Neural progenitor cell (in vitro differentiated cells): ENCODE measurements around the gene FSTL4. TPM values are rescaled to one million over a fixed set of nuclear protein-coding genes. Genes with fewer than 3 reads are reported as not detected.
"Not testable (repeated sequence)": the region's sequence is repeated elsewhere in the genome, so short reads cannot be mapped to it uniquely, and the experiment has no call there.

ENCODE experiments used
- DNase-seq: peaks from one replicate; pipeline ENCODE4 v3.0.0-alpha.2; 2016; ENCODE audit warnings: low spot score
- H2AFZ ChIP-seq: fragments of 200-600 bp; sonication (generic); replicated peaks from 2 replicates; pipeline ENCODE4 v1.6.1; 2016; ENCODE audit warnings: antibody characterized with exemption
- H3F3A ChIP-seq: fragments of 200-600 bp; sonication (generic); 2 replicates; pipeline ENCODE4 v1.6.1; 2016; ENCODE audit warnings: antibody characterized with exemption, low read depth
- H3K27ac ChIP-seq: fragments of 200-600 bp; sonication (generic); 2 replicates; pipeline ENCODE4 v1.5.1; 2016; ENCODE audit warnings: mild to moderate bottlenecking
- H3K27me3 ChIP-seq: fragments of 200-600 bp; sonication (generic); 2 replicates; pipeline ENCODE4 v1.6.1; 2016; ENCODE audit warnings: mild to moderate bottlenecking, moderate library complexity
- H3K36me3 ChIP-seq: fragments of 200-600 bp; sonication (generic); 2 replicates; pipeline ENCODE4 v1.5.1; 2016
- H3K4me1 ChIP-seq: fragments of 200-600 bp; sonication (generic); 2 replicates; pipeline ENCODE4 v1.6.1; 2016; ENCODE audit warnings: mixed run types
- H3K4me2 ChIP-seq: fragments of 200-600 bp; sonication (generic); 2 replicates; pipeline ENCODE4 v1.6.1; 2016
- H3K4me3 ChIP-seq: fragments of 200-600 bp; sonication (generic); 2 replicates; pipeline ENCODE4 v1.5.1; 2016
- H3K79me2 ChIP-seq: fragments of 200-600 bp; sonication (generic); 2 replicates; pipeline ENCODE4 v1.6.1; 2016; ENCODE audit warnings: low read depth
- H3K9ac ChIP-seq: fragments of 200-600 bp; sonication (generic); 2 replicates; pipeline ENCODE4 v1.6.1; 2016
- H3K9me3 ChIP-seq: fragments of 200-600 bp; sonication (generic); 2 replicates; pipeline ENCODE4 v1.5.1; 2016; ENCODE audit warnings: low read depth
- H4K20me1 ChIP-seq: fragments of 200-600 bp; sonication (generic); 2 replicates; pipeline ENCODE4 v1.6.1; 2016; ENCODE audit warnings: low read depth
- H3K27ac Mint-ChIP-seq: 3 replicates; pipeline ENCODE4 v1.8.0; 2021; ENCODE audit warnings: mixed read lengths
- H3K27me3 Mint-ChIP-seq: 2 replicates; pipeline ENCODE4 v1.8.0; 2022; ENCODE audit warnings: low read depth, mild to moderate bottlenecking, inconsistent platforms, moderate library complexity, mixed read lengths; ENCODE audit not compliant: insufficient read depth
- H3K36me3 Mint-ChIP-seq: 3 replicates; pipeline ENCODE4 v1.8.0; 2021; ENCODE audit warnings: mixed read lengths
- H3K4me1 Mint-ChIP-seq: 3 replicates; pipeline ENCODE4 v1.8.0; 2021; ENCODE audit warnings: mixed read lengths
- H3K4me3 Mint-ChIP-seq: 3 replicates; pipeline ENCODE4 v1.8.0; 2021; ENCODE audit warnings: mild to moderate bottlenecking, moderate library complexity, mixed read lengths
- H3K9me3 Mint-ChIP-seq: 3 replicates; pipeline ENCODE4 v1.8.0; 2020; ENCODE audit warnings: mixed read lengths
- EZH2 ChIP-seq: fragments of 200-600 bp; sonication (generic); IDR thresholded peaks from 2 replicates; pipeline ENCODE4 v1.6.1; 2017; ENCODE audit warnings: antibody characterized with exemption, mild to moderate bottlenecking, moderate library complexity
- EZH2phosphoT487 ChIP-seq: fragments of 200-600 bp; sonication (generic); IDR thresholded peaks from 2 replicates; pipeline ENCODE4 v1.6.1; 2017; ENCODE audit warnings: antibody characterized with exemption
- total RNA-seq: library from RNA; depleted of rRNA; stranded (reverse); fragments of >200 nt; gene quantifications from 2 replicates; pipeline ENCODE4 v1.2.3, GENCODE V29; 2015; ENCODE audit warnings: low replicate concordance
- TF ChIP-seq, protein P1 (sequence below): fragments of 200-600 bp; sonication (generic); IDR thresholded peaks from 2 replicates; pipeline ENCODE4 v1.5.1; 2017; ENCODE audit warnings: antibody characterized with exemption, mild to moderate bottlenecking

FSTL4 gene
- total RNA-seq, 1 donor from 2014 or later: 0.95 TPM

DNA sequence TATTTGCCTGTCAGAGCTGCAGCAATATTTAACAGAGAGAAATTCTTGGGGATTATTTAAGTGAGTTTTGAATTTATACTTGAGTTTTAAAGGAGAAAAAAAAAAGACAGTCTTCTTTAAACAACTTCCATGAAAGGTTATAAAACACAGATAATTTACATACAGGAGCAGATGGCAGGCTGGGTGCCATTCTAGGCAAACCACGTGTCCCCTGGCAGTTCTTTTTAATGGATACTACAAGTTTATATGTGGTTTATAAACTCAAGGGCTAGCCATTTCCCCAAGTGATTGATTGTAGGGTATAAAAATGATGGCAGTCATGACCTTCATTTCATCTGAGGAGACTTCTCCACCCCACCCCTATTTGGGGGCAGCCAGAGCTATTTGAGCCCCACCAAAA lies 166.6 kb downstream of the FSTL4 start:
- Histone ChIP-seq H3K4me3 (no peak overlapping the region), H3K9me3 (no peaks in the 10 kb centered on the region), H3K27me3 (no peaks in the 10 kb centered on the region), H2AFZ (no peak overlapping the region), H3K36me3 (no peaks in the 10 kb centered on the region), H4K20me1 (no peaks in the 10 kb centered on the region), H3K9ac (no peak overlapping the region), H3K4me1 (no peaks in the 10 kb centered on the region), H3F3A (no peaks in the 10 kb centered on the region), H3K79me2 (no peaks in the 10 kb centered on the region), H3K4me2 (no peak overlapping the region), H3K27ac (no peak overlapping the region)
- no peaks in the 10 kb centered on the region for H3K36me3 Mint-ChIP-seq
- DNase-seq: no peak
- peaks cover 3% of the 10 kb centered on the region for H3K4me1 Mint-ChIP-seq
- no peak overlapping the region for H3K27ac Mint-ChIP-seq
- TF ChIP-seq EZH2phosphoT487: no peak
- TF ChIP-seq, protein P1, sequence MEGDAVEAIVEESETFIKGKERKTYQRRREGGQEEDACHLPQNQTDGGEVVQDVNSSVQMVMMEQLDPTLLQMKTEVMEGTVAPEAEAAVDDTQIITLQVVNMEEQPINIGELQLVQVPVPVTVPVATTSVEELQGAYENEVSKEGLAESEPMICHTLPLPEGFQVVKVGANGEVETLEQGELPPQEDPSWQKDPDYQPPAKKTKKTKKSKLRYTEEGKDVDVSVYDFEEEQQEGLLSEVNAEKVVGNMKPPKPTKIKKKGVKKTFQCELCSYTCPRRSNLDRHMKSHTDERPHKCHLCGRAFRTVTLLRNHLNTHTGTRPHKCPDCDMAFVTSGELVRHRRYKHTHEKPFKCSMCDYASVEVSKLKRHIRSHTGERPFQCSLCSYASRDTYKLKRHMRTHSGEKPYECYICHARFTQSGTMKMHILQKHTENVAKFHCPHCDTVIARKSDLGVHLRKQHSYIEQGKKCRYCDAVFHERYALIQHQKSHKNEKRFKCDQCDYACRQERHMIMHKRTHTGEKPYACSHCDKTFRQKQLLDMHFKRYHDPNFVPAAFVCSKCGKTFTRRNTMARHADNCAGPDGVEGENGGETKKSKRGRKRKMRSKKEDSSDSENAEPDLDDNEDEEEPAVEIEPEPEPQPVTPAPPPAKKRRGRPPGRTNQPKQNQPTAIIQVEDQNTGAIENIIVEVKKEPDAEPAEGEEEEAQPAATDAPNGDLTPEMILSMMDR: no peak
- no peak for TF ChIP-seq EZH2
- H3K27me3 Mint-ChIP-seq: no peaks in the 10 kb centered on the region
- no peaks in the 10 kb centered on the region for H3K9me3 Mint-ChIP-seq
- no peak overlapping the region for H3K4me3 Mint-ChIP-seq

DNA sequence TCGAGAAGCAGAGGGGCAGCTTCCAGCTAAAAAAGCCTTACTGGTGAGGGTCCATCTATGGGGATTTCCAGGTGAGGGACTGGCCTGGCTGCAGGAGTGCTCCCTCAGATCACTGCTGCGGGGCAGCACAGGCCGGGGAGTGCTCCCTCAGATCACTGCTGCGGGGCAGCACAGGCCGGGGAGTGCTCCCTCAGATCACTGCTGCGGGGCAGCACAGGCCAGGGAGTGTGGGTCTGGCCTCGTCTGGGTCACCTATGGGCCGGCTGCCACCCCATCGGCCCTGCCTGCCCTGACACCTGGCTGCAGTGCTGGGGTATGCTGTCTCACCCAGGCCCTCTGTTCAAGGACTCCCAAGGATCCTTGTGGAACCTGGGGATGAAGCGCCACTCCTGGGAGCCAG lies 167.1 kb downstream of the FSTL4 start:
- H3K9me3 Mint-ChIP-seq, H3K36me3 Mint-ChIP-seq, H3K27me3 ChIP-seq, H3K79me2 ChIP-seq, H3K36me3 ChIP-seq, H3K4me1 ChIP-seq, H4K20me1 ChIP-seq, H3K4me3 Mint-ChIP-seq, H3K4me3 ChIP-seq, H3K4me1 Mint-ChIP-seq, H3F3A ChIP-seq, H3K4me2 ChIP-seq, H3K9me3 ChIP-seq, H3K9ac ChIP-seq, DNase-seq, H3K27me3 Mint-ChIP-seq, H3K27ac Mint-ChIP-seq, H2AFZ ChIP-seq, H3K27ac ChIP-seq: not testable (repeated sequence)

DNA sequence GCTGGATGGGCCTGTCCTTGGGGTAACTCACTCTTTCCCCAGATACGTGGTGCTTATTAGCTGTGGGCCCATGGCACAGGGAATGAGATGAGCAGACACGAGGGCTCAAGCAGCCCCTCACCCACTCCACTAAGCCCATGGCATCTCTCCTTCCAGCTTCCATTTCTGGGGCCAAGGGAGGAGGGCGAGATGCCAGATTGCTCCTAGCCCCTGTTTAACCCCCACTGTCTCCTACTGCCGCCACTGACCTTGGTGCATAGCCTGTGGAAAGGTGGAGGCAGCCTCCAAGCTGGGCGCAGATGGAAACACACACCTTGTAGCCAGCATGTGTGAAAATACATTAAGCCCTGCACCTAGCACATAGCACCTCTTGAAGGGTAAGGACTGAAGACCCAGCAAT lies 167.6 kb downstream of the FSTL4 start:
- no peak for DNase-seq
- Mint-ChIP-seq H3K27ac (no peak overlapping the region), H3K9me3 (no peaks in the 10 kb centered on the region), H3K4me1 (peaks cover 7% of the 10 kb centered on the region), H3K36me3 (no peaks in the 10 kb centered on the region), H3K27me3 (no peaks in the 10 kb centered on the region), H3K4me3 (no peak overlapping the region)
- H3K4me2 ChIP-seq: no peak overlapping the region
- H3K27me3 ChIP-seq: no peaks in the 10 kb centered on the region
- H4K20me1 ChIP-seq: no peaks in the 10 kb centered on the region
- TF ChIP-seq EZH2 (no peak), EZH2phosphoT487 (no peak)
- TF ChIP-seq, protein P1: no peak
- H3K9me3 ChIP-seq: no peaks in the 10 kb centered on the region
- H3K27ac ChIP-seq: no peak overlapping the region
- H2AFZ ChIP-seq: no peak overlapping the region
- H3K79me2 ChIP-seq: no peaks in the 10 kb centered on the region
- H3K36me3 ChIP-seq: no peaks in the 10 kb centered on the region
- H3K4me1 ChIP-seq: no peaks in the 10 kb centered on the region
- no peak overlapping the region for H3K9ac ChIP-seq
- H3F3A ChIP-seq: no peaks in the 10 kb centered on the region
- H3K4me3 ChIP-seq: no peak overlapping the region

DNA sequence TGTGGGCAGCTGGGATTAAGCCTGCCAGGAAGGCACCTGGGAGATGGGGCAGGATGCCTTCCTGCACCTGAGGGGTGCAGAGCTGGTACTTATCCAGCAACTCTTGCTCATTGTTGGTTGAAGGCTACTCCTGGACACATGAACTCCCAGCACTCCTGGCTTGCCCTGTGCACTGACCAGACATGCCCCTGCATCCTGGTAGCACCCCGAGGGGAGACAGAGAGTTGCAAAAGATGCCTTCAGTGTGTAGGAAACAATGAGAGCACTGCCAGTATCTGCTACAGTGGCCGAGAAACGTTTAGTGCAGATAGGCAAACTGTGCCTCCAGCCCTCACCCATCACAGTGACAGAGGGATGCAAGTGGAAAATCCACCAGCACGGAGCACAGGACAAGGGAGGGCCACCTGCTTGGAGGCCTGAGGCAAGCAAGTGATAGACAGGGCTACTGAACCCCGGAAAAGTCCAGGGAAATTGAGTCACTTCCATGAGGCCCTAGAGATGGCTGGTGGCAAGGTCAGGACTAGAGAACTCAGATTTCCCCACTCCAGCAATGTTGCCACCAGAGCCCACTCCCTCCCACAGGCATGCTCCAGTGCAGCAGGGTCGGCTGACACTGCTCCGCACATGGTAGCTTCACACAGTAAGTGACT lies 171.1 kb downstream of the FSTL4 start:
- H3K4me2 ChIP-seq: no peak overlapping the region
- no peaks in the 10 kb centered on the region for H3K27me3 ChIP-seq
- peaks cover 3% of the 10 kb centered on the region for H3K4me1 ChIP-seq
- no peaks in the 10 kb centered on the region for H4K20me1 ChIP-seq
- H3K4me3 ChIP-seq: no peak overlapping the region
- H3K79me2 ChIP-seq: no peaks in the 10 kb centered on the region
- no peak for DNase-seq
- H3K9me3 Mint-ChIP-seq: no peaks in the 10 kb centered on the region
- H3K36me3 ChIP-seq: no peaks in the 10 kb centered on the region
- H3K4me1 Mint-ChIP-seq: peaks cover 11% of the 10 kb centered on the region
- no peak overlapping the region for H3K27ac Mint-ChIP-seq
- H3K36me3 Mint-ChIP-seq: no peaks in the 10 kb centered on the region
- no peaks in the 10 kb centered on the region for H3K9me3 ChIP-seq
- TF ChIP-seq, protein P1: no peak
- TF ChIP-seq EZH2 (no peak), EZH2phosphoT487 (no peak)
- H3K9ac ChIP-seq: no peak overlapping the region
- H3K27me3 Mint-ChIP-seq: peaks cover 3% of the 10 kb centered on the region
- H3K27ac ChIP-seq: no peak overlapping the region
- no peak overlapping the region for H3K4me3 Mint-ChIP-seq
- H2AFZ ChIP-seq: no peak overlapping the region
- no peaks in the 10 kb centered on the region for H3F3A ChIP-seq
